Measurements from ENCODE around the gene LAMTOR3. TPM values are rescaled to one million over a fixed set of nuclear protein-coding genes. Genes with fewer than 3 reads are reported as not detected.

LAMTOR3 gene
- total RNA-seq, 1 donor from 2014 or later = 36.2 TPM

- H3K4me1 Mint-ChIP-seq (ENCODE audit: low read depth) = peaks cover 39% of the 10 kb centered on the region
- no peak overlapping the region for H3K27ac Mint-ChIP-seq (ENCODE audit: unreplicated experiment)
- peaks cover 2% of the 10 kb centered on the region for H3K36me3 Mint-ChIP-seq (ENCODE audit: low read depth)
Measured at GRCh38 chr4:99893029-99893428, 1.2 kb downstream of the LAMTOR3 start.

GRCh38 chr4:99891351-99891750 is 2.9 kb downstream of the LAMTOR3 start:
- no peak for TF ChIP-seq CTCF (IDR thresholded peaks at IDR 0.05)
- DNase-seq (ENCODE audit: low spot score) = no peak
- Mint-ChIP-seq H3K27ac (ENCODE audit: unreplicated experiment) (no peak overlapping the region), H3K9me3 (ENCODE audit: low read depth) (no peaks in the 10 kb centered on the region), H3K4me1 (ENCODE audit: low read depth) (peaks cover 42% of the 10 kb centered on the region), H3K27me3 (ENCODE audit: low read depth) (no peaks in the 10 kb centered on the region), H3K4me3 (ENCODE audit: unreplicated experiment) (no peak overlapping the region), H3K36me3 (ENCODE audit: low read depth) (peaks cover 2% of the 10 kb centered on the region)

More at GRCh38 chr4:99893029-99893428, 1.2 kb downstream of the LAMTOR3 start:
- H3K4me3 Mint-ChIP-seq (ENCODE audit: unreplicated experiment) = peak overlapping the region; percentile 98
- H3K27me3 Mint-ChIP-seq (ENCODE audit: low read depth) = no peaks in the 10 kb centered on the region
- TF ChIP-seq CTCF (IDR thresholded peaks at IDR 0.05) = no peak
- DNase-seq (ENCODE audit: low spot score) = no peak
- H3K9me3 Mint-ChIP-seq (ENCODE audit: low read depth) = no peaks in the 10 kb centered on the region

- Mint-ChIP-seq H3K27ac (ENCODE audit: unreplicated experiment) (peak overlapping the region; percentile 5), H3K4me1 (ENCODE audit: low read depth) (peaks cover 26% of the 10 kb centered on the region), H3K36me3 (ENCODE audit: low read depth) (peaks cover 2% of the 10 kb centered on the region), H3K9me3 (ENCODE audit: low read depth) (no peaks in the 10 kb centered on the region), H3K4me3 (ENCODE audit: unreplicated experiment) (no peak overlapping the region), H3K27me3 (ENCODE audit: low read depth) (no peaks in the 10 kb centered on the region)
- TF ChIP-seq CTCF (IDR thresholded peaks at IDR 0.05) = no peak
- no peak for DNase-seq (ENCODE audit: low spot score)
Measured at GRCh38 chr4:99887837-99888236, 6.4 kb downstream of the LAMTOR3 start.

- Mint-ChIP-seq H3K4me1 (ENCODE audit: low read depth) (peaks cover 14% of the 10 kb centered on the region), H3K4me3 (ENCODE audit: unreplicated experiment) (no peak overlapping the region), H3K27me3 (ENCODE audit: low read depth) (no peaks in the 10 kb centered on the region), H3K9me3 (ENCODE audit: low read depth) (no peaks in the 10 kb centered on the region), H3K36me3 (ENCODE audit: low read depth) (peaks cover 6% of the 10 kb centered on the region), H3K27ac (ENCODE audit: unreplicated experiment) (peak overlapping the region; percentile 22)
- no peak for DNase-seq (ENCODE audit: low spot score)
- TF ChIP-seq CTCF (IDR thresholded peaks at IDR 0.05) = no peak
Measured at GRCh38 chr4:99886146-99886545, 8.1 kb downstream of the LAMTOR3 start.

- Mint-ChIP-seq H3K27ac (ENCODE audit: unreplicated experiment) (peak overlapping the region; percentile 22), H3K27me3 (ENCODE audit: low read depth) (no peaks in the 10 kb centered on the region), H3K36me3 (ENCODE audit: low read depth) (peaks cover 6% of the 10 kb centered on the region), H3K9me3 (ENCODE audit: low read depth) (no peaks in the 10 kb centered on the region), H3K4me1 (ENCODE audit: low read depth) (peaks cover 10% of the 10 kb centered on the region), H3K4me3 (ENCODE audit: unreplicated experiment) (no peak overlapping the region)
- DNase-seq (ENCODE audit: low spot score) = no peak
- no peak for TF ChIP-seq CTCF (IDR thresholded peaks at IDR 0.05)
Measured at GRCh38 chr4:99885687-99886086, 8.5 kb downstream of the LAMTOR3 start.

Data from chondrocyte (in vitro differentiated cells).